Measurements from ENCODE around the gene POGZ. TPM values are rescaled to one million over a fixed set of nuclear protein-coding genes. Genes with fewer than 3 reads are reported as not detected.

Gene POGZ
- total RNA-seq, 1 experiment from 2014 or later = 78.7 TPM

- Histone ChIP-seq H3K4me3 (ENCODE audit: low read length) (no peak within 1 kb of the TSS), H3K9ac (ENCODE audit: low read length) (no peak within 1 kb of the TSS), H3K36me3 (ENCODE audit: insufficient read depth, low read length) (no peaks in the 10 kb centered on the region), H3K27ac (ENCODE audit: low read length) (no peak within 1 kb of the TSS), H4K20me1 (ENCODE audit: insufficient read depth, low read depth, low read length) (no peaks in the 10 kb centered on the region), H3K9me3 (ENCODE audit: low read length) (no peaks in the 10 kb centered on the region), H3K9me2 (replicated peaks; ENCODE audit: insufficient read depth, low read length) (no peaks in the 10 kb centered on the region), H3K79me2 (ENCODE audit: low read length) (no peaks in the 10 kb centered on the region), H2AFZ (ENCODE audit: low read length) (no peak within 1 kb of the TSS), H3K4me2 (ENCODE audit: low read depth, low read length, poor library complexity, severe bottlenecking) (no peak within 1 kb of the TSS), H3K4me1 (ENCODE audit: low read length) (peaks cover 9% of the 10 kb centered on the region), H3K27me3 (ENCODE audit: low read length) (no peaks in the 10 kb centered on the region)
- DNase-seq = no peak
These were observed 87.0 kb downstream of the POGZ start, which contains the start of gene SELENBP1 for GRCh38 chr1:151372058-151372934. TSS of gene SELENBP1 (minus strand) at chr1:151372705. CDS start at chr1:151372641, 64 bp downstream.

DNA sequence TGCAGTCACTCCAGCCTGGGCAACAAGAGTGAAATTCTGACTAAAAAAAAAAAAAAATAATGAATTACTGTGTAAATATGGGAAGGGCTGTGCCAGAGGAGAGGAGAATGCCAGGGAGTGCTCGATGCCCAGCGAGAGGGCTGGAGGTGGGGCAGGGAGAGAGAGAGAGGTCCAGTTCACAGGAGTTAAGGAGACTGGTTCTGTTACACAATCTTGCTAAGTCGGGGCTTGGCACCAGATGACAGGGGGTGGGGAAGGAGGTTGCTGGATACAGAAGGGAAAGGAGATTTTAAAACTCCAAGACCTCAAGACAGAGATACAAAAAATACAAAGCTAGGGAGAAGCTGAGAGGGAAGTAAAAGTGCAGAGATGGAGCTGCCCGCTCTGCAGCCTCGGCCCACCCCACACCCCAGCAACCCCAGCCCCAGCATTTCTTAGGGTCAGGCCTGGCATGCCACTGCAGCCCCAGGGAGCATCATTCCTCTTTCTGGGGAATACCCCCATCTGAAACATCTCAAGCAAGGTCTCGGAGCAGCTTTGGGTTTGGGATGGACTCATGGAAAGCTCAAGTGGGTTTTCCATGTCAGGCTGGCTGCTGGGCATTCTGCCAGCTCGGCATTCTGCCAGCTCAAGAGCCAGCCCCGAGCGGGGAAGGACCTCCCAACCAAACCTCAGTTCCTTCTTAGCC is 87.8 kb downstream of the POGZ start:
- Histone ChIP-seq H3K4me2 (ENCODE audit: low read depth, low read length, poor library complexity, severe bottlenecking) (no peak overlapping the region), H3K9me2 (replicated peaks; ENCODE audit: insufficient read depth, low read length) (no peaks in the 10 kb centered on the region), H3K9me3 (ENCODE audit: low read length) (no peaks in the 10 kb centered on the region), H4K20me1 (ENCODE audit: insufficient read depth, low read depth, low read length) (no peaks in the 10 kb centered on the region), H3K4me3 (ENCODE audit: low read length) (no peak overlapping the region), H2AFZ (ENCODE audit: low read length) (no peak overlapping the region), H3K9ac (ENCODE audit: low read length) (no peak overlapping the region), H3K36me3 (ENCODE audit: insufficient read depth, low read length) (no peaks in the 10 kb centered on the region), H3K27me3 (ENCODE audit: low read length) (no peaks in the 10 kb centered on the region), H3K4me1 (ENCODE audit: low read length) (peaks cover 9% of the 10 kb centered on the region), H3K27ac (ENCODE audit: low read length) (no peak overlapping the region), H3K79me2 (ENCODE audit: low read length) (no peaks in the 10 kb centered on the region)
- DNase-seq = no peak

GRCh38 chr1:151370211-151370911 is 88.9 kb downstream of the POGZ start:
- Histone ChIP-seq H3K4me1 (ENCODE audit: low read length) (peaks cover 9% of the 10 kb centered on the region), H3K4me3 (ENCODE audit: low read length) (no peak overlapping the region), H3K9me2 (replicated peaks; ENCODE audit: insufficient read depth, low read length) (no peaks in the 10 kb centered on the region), H3K27me3 (ENCODE audit: low read length) (no peaks in the 10 kb centered on the region), H3K79me2 (ENCODE audit: low read length) (no peaks in the 10 kb centered on the region), H3K9ac (ENCODE audit: low read length) (no peak overlapping the region), H2AFZ (ENCODE audit: low read length) (no peak overlapping the region; the same call in 1 of the 2 replicates), H4K20me1 (ENCODE audit: insufficient read depth, low read depth, low read length) (no peaks in the 10 kb centered on the region), H3K27ac (ENCODE audit: low read length) (no peak overlapping the region), H3K9me3 (ENCODE audit: low read length) (no peaks in the 10 kb centered on the region), H3K36me3 (ENCODE audit: insufficient read depth, low read length) (no peaks in the 10 kb centered on the region), H3K4me2 (ENCODE audit: low read depth, low read length, poor library complexity, severe bottlenecking) (no peak overlapping the region)
- DNase-seq = no peak

DNA sequence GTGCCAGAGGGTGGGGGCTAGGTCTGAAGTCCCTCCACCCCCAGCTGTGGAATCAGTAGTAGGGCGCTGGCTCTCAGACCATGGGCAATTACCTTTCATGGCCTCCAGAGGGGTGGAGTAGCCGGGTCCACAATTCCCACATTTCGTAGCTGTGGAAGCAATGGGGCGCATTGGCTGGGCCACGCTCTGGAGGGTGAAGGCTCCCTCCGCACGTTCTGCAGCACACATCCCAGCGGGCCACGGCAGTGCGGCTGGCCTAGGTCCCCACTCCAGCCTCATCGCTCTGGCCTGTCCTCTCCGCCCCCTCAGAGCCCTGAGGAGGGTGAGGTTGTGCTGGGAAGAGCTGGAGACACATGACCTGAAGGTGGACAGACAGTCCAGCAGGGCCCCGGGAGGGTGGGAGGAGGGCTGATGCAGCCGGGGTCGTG is 89.7 kb downstream of the POGZ start:
- peaks cover 9% of the 10 kb centered on the region for H3K4me1 ChIP-seq (ENCODE audit: low read length)
- H3K4me3 ChIP-seq (ENCODE audit: low read length) = no peak overlapping the region
- no peaks in the 10 kb centered on the region for H4K20me1 ChIP-seq (ENCODE audit: insufficient read depth, low read depth, low read length)
- H3K79me2 ChIP-seq (ENCODE audit: low read length) = no peaks in the 10 kb centered on the region
- no peak overlapping the region for H3K27ac ChIP-seq (ENCODE audit: low read length)
- no peaks in the 10 kb centered on the region for H3K9me3 ChIP-seq (ENCODE audit: low read length)
- no peak for DNase-seq
- H3K9me2 ChIP-seq (replicated peaks; ENCODE audit: insufficient read depth, low read length) = no peaks in the 10 kb centered on the region
- no peak overlapping the region for H3K4me2 ChIP-seq (ENCODE audit: low read depth, low read length, poor library complexity, severe bottlenecking)
- H3K27me3 ChIP-seq (ENCODE audit: low read length) = no peaks in the 10 kb centered on the region
- no peaks in the 10 kb centered on the region for H3K36me3 ChIP-seq (ENCODE audit: insufficient read depth, low read length)
- H2AFZ ChIP-seq (ENCODE audit: low read length) = no peak overlapping the region
- H3K9ac ChIP-seq (ENCODE audit: low read length) = no peak overlapping the region

GRCh38 chr1:151369302-151369610 is 90.0 kb downstream of the POGZ start:
- H3K27ac ChIP-seq (ENCODE audit: low read length) = no peak overlapping the region
- H3K27me3 ChIP-seq (ENCODE audit: low read length) = no peaks in the 10 kb centered on the region
- no peak overlapping the region for H3K9ac ChIP-seq (ENCODE audit: low read length)
- no peaks in the 10 kb centered on the region for H4K20me1 ChIP-seq (ENCODE audit: insufficient read depth, low read depth, low read length)
- H3K4me2 ChIP-seq (ENCODE audit: low read depth, low read length, poor library complexity, severe bottlenecking) = no peak overlapping the region
- peaks cover 9% of the 10 kb centered on the region for H3K4me1 ChIP-seq (ENCODE audit: low read length)
- DNase-seq = no peak
- H3K9me3 ChIP-seq (ENCODE audit: low read length) = no peaks in the 10 kb centered on the region
- no peaks in the 10 kb centered on the region for H3K79me2 ChIP-seq (ENCODE audit: low read length)
- no peak overlapping the region for H2AFZ ChIP-seq (ENCODE audit: low read length)
- no peaks in the 10 kb centered on the region for H3K9me2 ChIP-seq (replicated peaks; ENCODE audit: insufficient read depth, low read length)
- H3K4me3 ChIP-seq (ENCODE audit: low read length) = no peak overlapping the region
- H3K36me3 ChIP-seq (ENCODE audit: insufficient read depth, low read length) = no peaks in the 10 kb centered on the region

DNA sequence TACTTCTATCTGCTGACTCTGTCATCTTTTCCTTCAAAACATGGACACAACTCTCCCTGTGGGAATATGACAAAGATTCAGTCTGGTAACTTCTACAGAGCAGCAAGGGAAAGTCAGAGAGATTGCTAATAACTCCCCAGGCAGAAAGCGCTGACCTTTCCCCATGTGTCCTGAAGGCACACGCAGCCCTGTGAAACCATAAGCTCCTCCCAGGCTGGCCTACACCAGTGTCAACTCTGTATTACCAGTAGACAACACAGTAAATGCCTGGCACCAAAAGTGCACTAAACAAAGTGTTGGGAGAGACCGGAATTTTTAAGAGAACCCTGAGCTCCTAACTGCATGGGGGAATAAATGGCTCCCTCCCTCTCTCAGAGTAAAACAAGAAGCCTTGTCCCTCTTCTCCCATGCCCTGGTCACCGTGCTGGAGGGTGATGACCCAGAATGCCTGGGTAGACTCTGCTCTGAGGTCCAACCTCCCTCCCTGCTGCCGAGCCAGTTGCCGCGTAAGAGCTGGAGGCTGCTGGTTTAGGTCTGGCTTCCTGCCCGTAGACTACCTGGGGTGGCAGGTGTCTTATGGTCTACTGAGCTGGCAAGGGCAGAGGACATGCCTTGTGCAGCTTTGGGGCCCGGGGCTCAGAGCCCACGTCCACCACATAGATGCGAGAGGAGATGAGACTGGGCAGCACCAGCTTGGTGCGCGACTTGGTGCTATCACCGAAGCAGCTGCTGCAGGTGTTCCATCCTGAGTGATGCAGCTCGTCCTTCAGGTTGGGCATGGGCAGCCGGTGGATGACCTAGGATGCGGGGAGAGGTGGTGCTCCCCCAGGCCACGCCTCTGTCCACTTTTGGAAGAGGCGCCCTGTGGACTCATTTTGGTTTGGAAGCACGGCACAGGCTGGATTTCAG is 90.6 kb downstream of the POGZ start:
- Histone ChIP-seq H3K4me3 (ENCODE audit: low read length) (no peak overlapping the region), H3K36me3 (ENCODE audit: insufficient read depth, low read length) (no peaks in the 10 kb centered on the region), H3K9me2 (replicated peaks; ENCODE audit: insufficient read depth, low read length) (no peaks in the 10 kb centered on the region), H2AFZ (ENCODE audit: low read length) (no peak overlapping the region), H3K4me2 (ENCODE audit: low read depth, low read length, poor library complexity, severe bottlenecking) (no peak overlapping the region), H3K27ac (ENCODE audit: low read length) (no peak overlapping the region), H3K27me3 (ENCODE audit: low read length) (no peaks in the 10 kb centered on the region), H4K20me1 (ENCODE audit: insufficient read depth, low read depth, low read length) (no peaks in the 10 kb centered on the region), H3K4me1 (ENCODE audit: low read length) (peaks cover 9% of the 10 kb centered on the region), H3K79me2 (ENCODE audit: low read length) (no peaks in the 10 kb centered on the region), H3K9ac (ENCODE audit: low read length) (no peak overlapping the region), H3K9me3 (ENCODE audit: low read length) (no peaks in the 10 kb centered on the region)
- DNase-seq = no peak

DNA sequence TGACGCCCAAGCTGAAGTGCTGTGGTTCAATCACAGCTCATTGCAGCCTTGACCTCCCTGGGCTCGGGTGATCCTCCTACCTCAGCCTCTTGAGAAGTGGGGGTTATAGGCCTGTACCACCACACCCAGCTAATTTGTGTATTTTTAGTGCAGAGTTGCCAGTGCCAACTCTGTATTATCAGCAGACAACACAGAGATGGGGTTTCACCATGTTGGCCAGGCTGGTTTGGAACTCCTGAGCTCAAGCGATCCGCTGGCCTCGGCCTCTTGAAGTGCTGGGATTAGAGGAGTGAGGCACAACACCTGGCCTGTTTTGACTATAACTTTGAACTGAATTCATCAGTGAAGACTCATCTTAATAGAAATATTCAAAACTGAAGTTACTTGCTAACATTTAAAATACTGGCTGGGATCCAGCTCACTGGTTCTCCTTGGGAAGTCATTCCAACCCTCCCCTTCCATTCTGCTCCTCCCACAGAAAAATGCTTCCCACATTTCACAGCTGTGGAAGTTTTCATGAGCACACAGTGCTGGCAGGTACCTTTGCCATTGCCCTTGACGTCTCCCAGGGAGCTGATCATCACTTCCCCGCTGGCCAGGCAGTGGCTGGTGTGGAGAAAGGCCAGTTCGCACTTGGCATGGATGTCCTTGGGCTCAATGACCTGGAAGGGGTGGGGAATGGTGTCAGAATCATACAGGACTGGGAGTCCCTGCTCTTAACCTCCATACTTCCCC is 91.5 kb downstream of the POGZ start:
- no peak overlapping the region for H3K4me2 ChIP-seq (ENCODE audit: low read depth, low read length, poor library complexity, severe bottlenecking)
- no peaks in the 10 kb centered on the region for H4K20me1 ChIP-seq (ENCODE audit: insufficient read depth, low read depth, low read length)
- peaks cover 9% of the 10 kb centered on the region for H3K4me1 ChIP-seq (ENCODE audit: low read length)
- H3K27ac ChIP-seq (ENCODE audit: low read length) = no peak overlapping the region
- no peaks in the 10 kb centered on the region for H3K27me3 ChIP-seq (ENCODE audit: low read length)
- no peaks in the 10 kb centered on the region for H3K79me2 ChIP-seq (ENCODE audit: low read length)
- no peaks in the 10 kb centered on the region for H3K9me2 ChIP-seq (replicated peaks; ENCODE audit: insufficient read depth, low read length)
- H3K9me3 ChIP-seq (ENCODE audit: low read length) = no peaks in the 10 kb centered on the region
- H3K9ac ChIP-seq (ENCODE audit: low read length) = no peak overlapping the region
- no peaks in the 10 kb centered on the region for H3K36me3 ChIP-seq (ENCODE audit: insufficient read depth, low read length)
- H2AFZ ChIP-seq (ENCODE audit: low read length) = no peak overlapping the region
- DNase-seq = no peak
- no peak overlapping the region for H3K4me3 ChIP-seq (ENCODE audit: low read length)
